Epithelial cell of esophagus (primary cell): ENCODE data around the gene ARHGEF7.
"Not testable (repeated sequence)": the region's sequence is repeated elsewhere in the genome, so short reads cannot be mapped to it uniquely, and the experiment has no call there.

ENCODE experiments used
- DNase-seq: peaks from one replicate; pipeline ENCODE4 v3.0.0; 2010; ENCODE audit warnings: low read depth
- H3K4me3 ChIP-seq: 2 replicates; pipeline ENCODE4 v1.5.1; 2011; ENCODE audit warnings: mild to moderate bottlenecking, low read length, control low read depth
- CTCF ChIP-seq: IDR thresholded peaks from 2 replicates; pipeline ENCODE4 v1.5.1; 2011; ENCODE audit warnings: low read depth, mild to moderate bottlenecking, low read length, control low read depth, inconsistent platforms; ENCODE audit not compliant: insufficient read depth; ENCODE audit errors: missing control alignments

ARHGEF7 gene

GRCh38 chr13:111183959-111184358 is 68.8 kb downstream of the ARHGEF7 start:
- no peak for DNase-seq
- H3K4me3 ChIP-seq = no peak overlapping the region
- TF ChIP-seq CTCF = no peak

GRCh38 chr13:111184458-111185401 is 69.6 kb downstream of the ARHGEF7 start:
- DNase-seq = no peak
- no peak for TF ChIP-seq CTCF
- no peak overlapping the region for H3K4me3 ChIP-seq

GRCh38 chr13:111186305-111186935 is 71.3 kb downstream of the ARHGEF7 start:
- no peak for DNase-seq
- H3K4me3 ChIP-seq = no peak overlapping the region
- no peak for TF ChIP-seq CTCF

GRCh38 chr13:111187960-111188541 is 72.9 kb downstream of the ARHGEF7 start:
- no peak for TF ChIP-seq CTCF

GRCh38 chr13:111189064-111189505 is 74.0 kb downstream of the ARHGEF7 start:
- DNase-seq, H3K4me3 ChIP-seq: not testable (repeated sequence)

More at GRCh38 chr13:111187960-111188541, 72.9 kb downstream of the ARHGEF7 start:
- peak; percentile 88 for DNase-seq
- no peak overlapping the region for H3K4me3 ChIP-seq

GRCh38 chr13:111189516-111189915 is 74.4 kb downstream of the ARHGEF7 start:
- H3K4me3 ChIP-seq, DNase-seq: not testable (repeated sequence)

GRCh38 chr13:111193223-111193622 is 78.1 kb downstream of the ARHGEF7 start:
- not testable (repeated sequence) for H3K4me3 ChIP-seq, DNase-seq

- H3K4me3 ChIP-seq = not testable (repeated sequence)
- DNase-seq = peak; percentile 87
These were observed 79.5 kb downstream of the ARHGEF7 start for GRCh38 chr13:111194651-111195050.

- not testable (repeated sequence) for DNase-seq, H3K4me3 ChIP-seq
These were observed 83.7 kb downstream of the ARHGEF7 start for GRCh38 chr13:111198732-111199378.
